ENCODE data around the gene PREX1.

GRCh38 chr20:48777005-48777404, 50.8 kb downstream of the PREX1 start:
- TF ChIP-seq, protein P1, sequence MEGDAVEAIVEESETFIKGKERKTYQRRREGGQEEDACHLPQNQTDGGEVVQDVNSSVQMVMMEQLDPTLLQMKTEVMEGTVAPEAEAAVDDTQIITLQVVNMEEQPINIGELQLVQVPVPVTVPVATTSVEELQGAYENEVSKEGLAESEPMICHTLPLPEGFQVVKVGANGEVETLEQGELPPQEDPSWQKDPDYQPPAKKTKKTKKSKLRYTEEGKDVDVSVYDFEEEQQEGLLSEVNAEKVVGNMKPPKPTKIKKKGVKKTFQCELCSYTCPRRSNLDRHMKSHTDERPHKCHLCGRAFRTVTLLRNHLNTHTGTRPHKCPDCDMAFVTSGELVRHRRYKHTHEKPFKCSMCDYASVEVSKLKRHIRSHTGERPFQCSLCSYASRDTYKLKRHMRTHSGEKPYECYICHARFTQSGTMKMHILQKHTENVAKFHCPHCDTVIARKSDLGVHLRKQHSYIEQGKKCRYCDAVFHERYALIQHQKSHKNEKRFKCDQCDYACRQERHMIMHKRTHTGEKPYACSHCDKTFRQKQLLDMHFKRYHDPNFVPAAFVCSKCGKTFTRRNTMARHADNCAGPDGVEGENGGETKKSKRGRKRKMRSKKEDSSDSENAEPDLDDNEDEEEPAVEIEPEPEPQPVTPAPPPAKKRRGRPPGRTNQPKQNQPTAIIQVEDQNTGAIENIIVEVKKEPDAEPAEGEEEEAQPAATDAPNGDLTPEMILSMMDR (IDR thresholded peaks at IDR 0.05; ENCODE audit: low read depth, low read length): no peak
- no peak for TF ChIP-seq POLR2A (IDR thresholded peaks at IDR 0.05; ENCODE audit: extremely low read depth, insufficient read length)
- TF ChIP-seq, protein P2, sequence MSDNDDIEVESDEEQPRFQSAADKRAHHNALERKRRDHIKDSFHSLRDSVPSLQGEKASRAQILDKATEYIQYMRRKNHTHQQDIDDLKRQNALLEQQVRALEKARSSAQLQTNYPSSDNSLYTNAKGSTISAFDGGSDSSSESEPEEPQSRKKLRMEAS (IDR thresholded peaks at IDR 0.05; ENCODE audit: low read depth, low read length): 0 out of 2 replicates have a peak, but pooled peaks have one; percentile 7
- TF ChIP-seq MYC (IDR thresholded peaks at IDR 0.05; ENCODE audit: low read depth, low read length): no peak
